Activated CD4-positive, alpha-beta memory T cell treated with anti-CD3 and anti-CD28 coated beads, Interleukin-2, amount 10 ng/mL, durations not matched to agents 7 days and 5 days (primary cell): Measurements from ENCODE around the gene PPFIBP2. TPM values are rescaled to one million over a fixed set of nuclear protein-coding genes. Genes with fewer than 3 reads are reported as not detected.
"Not testable (repeated sequence)": the region's sequence is repeated elsewhere in the genome, so short reads cannot be mapped to it uniquely, and the experiment has no call there.

Experiments used
- CTCF ChIA-PET: fragments of 350-600 bp; sonication (Branson Sonifier 250); formaldehyde crosslinking; loops from one replicate; lab custom pipeline; 2021; ENCODE audit warnings: antibody characterized with exemption, inconsistent platforms; lab: Charles Lee
- POLR2A ChIA-PET: fragments of 350-600 bp; sonication (Branson Sonifier 250); formaldehyde crosslinking; loops from one replicate; lab custom pipeline; 2021; ENCODE audit warnings: antibody characterized with exemption; lab: Charles Lee
- DNase-seq: peaks from one replicate; pipeline ENCODE4 v3.0.0-alpha.2; 2020
- H3K27ac Mint-ChIP-seq: one replicate; pipeline ENCODE4 v1.8.0; 2021; ENCODE audit warnings: mild to moderate bottlenecking, mixed read lengths
- H3K27me3 Mint-ChIP-seq: one replicate; pipeline ENCODE4 v1.8.0; 2021; ENCODE audit warnings: mixed read lengths
- H3K36me3 Mint-ChIP-seq: one replicate; pipeline ENCODE4 v1.8.0; 2021; ENCODE audit warnings: low read depth, mixed read lengths
- H3K4me1 Mint-ChIP-seq: one replicate; pipeline ENCODE4 v1.8.0; 2021; ENCODE audit warnings: mixed read lengths
- H3K4me3 Mint-ChIP-seq: one replicate; pipeline ENCODE4 v1.8.0; 2021; ENCODE audit warnings: mild to moderate bottlenecking, mixed read lengths
- H3K9me3 Mint-ChIP-seq: one replicate; pipeline ENCODE4 v1.8.0; 2021; ENCODE audit warnings: mixed read lengths
- total RNA-seq, 2 experiments: library from RNA; stranded (reverse); gene quantifications; one replicate each; pipeline ENCODE4 v1.2.3, GENCODE V29; 2021

Gene PPFIBP2
- total RNA-seq, 2 experiments from 2014 or later: 21.9 to 24.7 TPM

DNA sequence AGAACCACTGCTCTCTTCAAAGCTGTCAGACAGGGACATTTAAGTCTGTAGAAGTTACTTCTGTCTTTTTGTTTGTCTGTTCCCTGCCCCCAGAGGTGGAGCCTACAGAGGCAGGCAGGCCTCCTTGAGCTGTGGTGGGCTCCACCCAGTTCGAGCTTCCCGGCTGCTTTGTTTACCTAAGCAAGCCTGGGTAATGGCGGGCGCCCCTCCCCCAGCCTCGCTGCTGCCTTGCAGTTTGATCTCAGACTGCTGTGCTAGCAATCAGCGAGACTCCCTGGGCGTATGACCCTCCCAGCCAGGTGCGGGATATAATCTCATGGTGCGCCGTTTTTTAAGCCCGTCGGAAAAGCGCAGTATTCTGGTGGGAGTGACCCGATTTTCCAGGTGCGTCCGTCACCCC is 149.7 kb downstream of the PPFIBP2 start:
- H3K27me3 Mint-ChIP-seq, DNase-seq, POLR2A ChIA-PET, H3K27ac Mint-ChIP-seq, H3K4me3 Mint-ChIP-seq, H3K9me3 Mint-ChIP-seq, H3K36me3 Mint-ChIP-seq, CTCF ChIA-PET, H3K4me1 Mint-ChIP-seq: not testable (repeated sequence)

DNA sequence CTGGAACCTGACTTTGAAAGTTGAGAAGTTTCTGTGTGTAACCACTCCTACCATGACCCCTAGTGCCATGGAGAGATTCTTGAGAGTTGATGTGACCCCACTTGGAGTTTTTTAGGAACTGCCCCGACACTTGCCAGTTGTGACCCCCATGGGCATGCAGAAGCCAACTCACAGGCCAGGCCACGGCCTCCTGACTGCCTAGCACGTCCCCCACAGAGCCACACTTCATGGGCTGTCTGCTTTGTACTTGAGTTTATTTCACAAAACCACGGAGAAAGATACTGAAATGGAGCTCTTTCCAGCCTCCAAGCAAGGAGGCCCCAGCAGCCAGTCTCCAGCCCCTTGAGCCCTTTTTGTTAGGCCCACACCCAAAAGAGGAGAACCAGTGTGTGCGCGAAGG is 151.1 kb downstream of the PPFIBP2 start:
- Mint-ChIP-seq H3K4me3 (no peak overlapping the region), H3K9me3 (no peaks in the 10 kb centered on the region), H3K36me3 (no peaks in the 10 kb centered on the region), H3K27ac (no peak overlapping the region), H3K4me1 (no peaks in the 10 kb centered on the region), H3K27me3 (no peaks in the 10 kb centered on the region)
- no peak for DNase-seq
- ChIA-PET CTCF (interaction anchor here (0.7 to 5.2 kb wide), 22 partner anchors 11 to 567 kb away, joined by 3 to 36 read pairs (median 4); partner anchors contain the start of genes OLFML1 and PPFIBP2), POLR2A (interaction anchor here (1.3 kb wide), 2 partner anchors 93 to 151 kb away, joined by 3 read pairs; partner anchors contain the start of gene PPFIBP2)

DNA sequence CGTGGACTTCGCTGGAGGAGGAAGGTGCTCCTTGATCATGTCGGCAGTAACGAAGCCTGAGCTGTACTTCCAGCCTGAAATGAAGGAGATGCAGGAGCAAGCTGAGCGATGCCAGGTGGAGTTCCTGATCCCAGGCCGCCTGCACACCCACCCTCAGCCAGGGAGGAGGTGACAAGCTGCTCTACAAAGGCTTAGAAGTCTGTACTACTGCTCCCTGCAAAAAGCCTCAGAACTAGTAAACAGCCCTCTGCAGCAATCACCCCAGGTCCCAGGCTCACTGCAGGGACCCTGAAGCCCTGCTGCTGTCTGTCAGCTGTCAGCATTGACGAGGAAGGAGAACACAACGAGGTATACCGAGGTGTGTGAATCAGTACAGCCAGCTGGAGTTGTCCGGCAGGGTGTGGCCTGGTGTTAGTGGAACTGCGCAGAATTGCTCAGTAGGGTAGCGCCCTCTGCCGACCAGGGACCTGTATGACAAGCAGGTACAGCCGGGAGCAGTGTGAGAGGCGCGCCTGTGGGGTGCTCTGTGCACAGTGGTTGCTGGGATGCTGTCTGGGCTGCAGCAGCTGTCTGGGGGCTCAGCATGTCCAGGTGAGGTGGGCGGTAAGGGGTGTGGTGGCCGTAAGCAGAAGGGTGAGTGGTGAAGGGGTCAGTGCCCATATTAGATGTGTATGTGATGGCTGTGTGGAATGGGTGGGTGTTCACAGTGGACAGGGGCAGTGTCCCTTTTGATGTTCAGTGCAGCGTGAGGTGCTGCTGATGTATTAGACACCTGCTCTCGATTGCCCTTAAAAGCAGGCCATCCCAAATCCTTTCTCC is 151.9 kb downstream of the PPFIBP2 start:
- Mint-ChIP-seq H3K4me1 (peaks cover 3% of the 10 kb centered on the region), H3K9me3 (no peaks in the 10 kb centered on the region), H3K27me3 (no peaks in the 10 kb centered on the region), H3K36me3 (no peaks in the 10 kb centered on the region), H3K27ac (no peak overlapping the region), H3K4me3 (no peak overlapping the region)
- ChIA-PET POLR2A (interaction anchor here (1.3 kb wide), 2 partner anchors 94 to 152 kb away, joined by 3 read pairs; partner anchors contain the start of gene PPFIBP2), CTCF (interaction anchor here (0.5 to 5.2 kb wide), 31 partner anchors 8 to 1545 kb away, joined by 3 to 36 read pairs (median 4); partner anchors contain the start of genes OLFML1 and PPFIBP2)
- DNase-seq: peak; percentile 79

DNA sequence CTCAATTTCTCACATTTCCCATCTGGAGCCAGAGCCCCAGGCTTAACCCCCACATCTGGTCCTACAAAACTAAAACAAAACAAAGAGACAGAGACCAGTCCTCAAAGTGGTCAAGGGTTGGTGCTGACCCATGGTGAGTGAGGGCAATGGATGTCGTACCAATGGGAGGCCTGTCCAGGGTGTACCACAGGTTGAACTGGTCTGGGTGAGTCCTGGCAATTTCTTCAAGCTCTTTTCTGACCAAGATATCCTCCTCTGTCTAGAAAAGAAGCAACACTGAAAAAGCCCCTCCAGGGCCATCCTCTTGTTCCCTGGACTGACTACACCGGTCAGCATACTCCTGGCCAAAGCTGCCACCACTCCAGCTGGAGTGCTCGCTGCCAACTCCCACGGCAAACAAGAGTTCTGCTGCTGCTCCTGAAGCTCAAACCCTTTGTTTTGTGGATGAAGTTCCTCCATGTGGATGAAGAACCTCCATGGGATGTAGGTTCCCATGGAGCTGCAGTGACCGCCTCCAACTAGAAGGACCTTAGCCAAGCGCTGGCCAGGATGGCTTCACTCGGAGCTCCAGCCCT is 152.6 kb downstream of the PPFIBP2 start:
- Mint-ChIP-seq H3K4me1 (peaks cover 4% of the 10 kb centered on the region), H3K27me3 (no peaks in the 10 kb centered on the region), H3K4me3 (no peak overlapping the region), H3K27ac (no peak overlapping the region), H3K36me3 (no peaks in the 10 kb centered on the region), H3K9me3 (no peaks in the 10 kb centered on the region)
- CTCF ChIA-PET: interaction anchor here (0.6 to 5.2 kb wide), 17 partner anchors 9 to 313 kb away, joined by 3 to 36 read pairs (median 5); partner anchors contain the start of gene PPFIBP2
- DNase-seq: no peak
- POLR2A ChIA-PET: no interaction called here

GRCh38 chr11:7667460-7667859 is 153.7 kb downstream of the PPFIBP2 start:
- no peak overlapping the region for H3K4me3 Mint-ChIP-seq
- H3K36me3 Mint-ChIP-seq: no peaks in the 10 kb centered on the region
- ChIA-PET POLR2A (no interaction called here), CTCF (interaction anchor here (1.8 to 5.2 kb wide), 4 partner anchors 10 to 157 kb away, joined by 4 to 36 read pairs (median 8); partner anchors contain the start of gene PPFIBP2)
- H3K27me3 Mint-ChIP-seq: no peaks in the 10 kb centered on the region
- peaks cover 6% of the 10 kb centered on the region for H3K4me1 Mint-ChIP-seq
- H3K27ac Mint-ChIP-seq: no peak overlapping the region
- no peak for DNase-seq
- H3K9me3 Mint-ChIP-seq: no peaks in the 10 kb centered on the region

DNA sequence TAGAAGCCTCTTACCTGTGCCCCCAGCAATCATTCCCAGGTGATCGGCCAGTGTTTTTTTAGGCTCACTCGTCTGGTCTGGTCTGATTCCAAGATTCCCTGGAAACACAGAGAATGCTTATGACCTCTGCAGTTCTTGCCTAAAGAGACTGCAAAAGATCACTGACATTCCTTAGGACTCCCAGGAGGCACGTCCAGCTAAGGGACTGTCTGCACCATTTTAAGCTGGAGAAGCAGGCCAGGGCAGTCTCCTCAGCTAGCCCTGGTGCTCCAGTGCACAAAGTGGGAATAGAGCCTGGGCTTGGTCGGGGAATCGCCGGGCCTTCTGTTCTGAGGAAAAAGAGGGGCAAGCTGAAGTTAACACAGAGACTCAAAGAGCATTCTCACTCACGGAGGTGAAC is 154.7 kb downstream of the PPFIBP2 start:
- Mint-ChIP-seq H3K27ac (no peak overlapping the region), H3K4me3 (no peak overlapping the region), H3K9me3 (no peaks in the 10 kb centered on the region), H3K4me1 (peaks cover 9% of the 10 kb centered on the region), H3K27me3 (peaks cover 6% of the 10 kb centered on the region), H3K36me3 (no peaks in the 10 kb centered on the region)
- no peak for DNase-seq
- POLR2A ChIA-PET: no interaction called here
- CTCF ChIA-PET: interaction anchor here (1.6 to 5.2 kb wide), 4 partner anchors 11 to 156 kb away, joined by 5 to 36 read pairs (median 7); partner anchors contain the start of gene PPFIBP2

DNA sequence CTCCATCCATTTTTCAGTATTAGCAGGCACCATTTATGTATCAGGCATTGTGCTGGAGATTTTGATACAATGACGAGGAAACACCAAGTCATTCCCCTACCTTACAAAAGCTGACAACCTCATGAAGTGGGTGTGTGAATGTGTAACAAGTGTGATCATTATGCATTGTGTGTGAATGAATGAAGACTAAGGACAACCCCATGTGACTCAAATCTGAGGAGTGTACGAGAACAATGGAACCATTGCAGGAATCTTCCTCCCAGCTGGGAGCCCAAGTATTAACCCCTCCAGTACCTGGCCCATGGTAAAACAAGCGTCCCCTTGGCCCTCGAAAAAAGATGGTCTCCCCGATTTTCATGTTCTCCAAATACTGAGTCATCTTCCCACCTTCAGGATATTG is 155.1 kb downstream of the PPFIBP2 start:
- H3K27me3 Mint-ChIP-seq: peaks cover 7% of the 10 kb centered on the region
- no peak for DNase-seq
- POLR2A ChIA-PET: no interaction called here
- CTCF ChIA-PET: interaction anchor here (1.6 to 5.2 kb wide), 3 partner anchors 12 to 156 kb away, joined by 5 to 36 read pairs (median 6); partner anchors contain the start of gene PPFIBP2
- H3K27ac Mint-ChIP-seq: no peak overlapping the region
- H3K36me3 Mint-ChIP-seq: no peaks in the 10 kb centered on the region
- no peak overlapping the region for H3K4me3 Mint-ChIP-seq
- H3K4me1 Mint-ChIP-seq: peaks cover 9% of the 10 kb centered on the region
- H3K9me3 Mint-ChIP-seq: no peaks in the 10 kb centered on the region

- CTCF ChIA-PET: interaction anchor here (2.3 kb wide), 1 partner anchor 14 kb away, joined by 6 read pairs; no protein-coding TSS in a partner anchor
- no peak overlapping the region for H3K27ac Mint-ChIP-seq
- peaks cover 13% of the 10 kb centered on the region for H3K4me1 Mint-ChIP-seq
- no peak for DNase-seq
- H3K4me3 Mint-ChIP-seq: no peak overlapping the region
- H3K36me3 Mint-ChIP-seq: no peaks in the 10 kb centered on the region
- POLR2A ChIA-PET: no interaction called here
- no peaks in the 10 kb centered on the region for H3K9me3 Mint-ChIP-seq
- H3K27me3 Mint-ChIP-seq: peaks cover 25% of the 10 kb centered on the region
Measured at GRCh38 chr11:7670641-7671040, 156.8 kb downstream of the PPFIBP2 start.

GRCh38 chr11:7671347-7672215 is 157.8 kb downstream of the PPFIBP2 start:
- Mint-ChIP-seq H3K27ac (no peak overlapping the region), H3K9me3 (no peaks in the 10 kb centered on the region), H3K27me3 (peaks cover 32% of the 10 kb centered on the region), H3K4me1 (peaks cover 13% of the 10 kb centered on the region), H3K4me3 (no peak overlapping the region), H3K36me3 (no peaks in the 10 kb centered on the region)
- POLR2A ChIA-PET: no interaction called here
- DNase-seq: no peak
- CTCF ChIA-PET: no interaction called here

DNA sequence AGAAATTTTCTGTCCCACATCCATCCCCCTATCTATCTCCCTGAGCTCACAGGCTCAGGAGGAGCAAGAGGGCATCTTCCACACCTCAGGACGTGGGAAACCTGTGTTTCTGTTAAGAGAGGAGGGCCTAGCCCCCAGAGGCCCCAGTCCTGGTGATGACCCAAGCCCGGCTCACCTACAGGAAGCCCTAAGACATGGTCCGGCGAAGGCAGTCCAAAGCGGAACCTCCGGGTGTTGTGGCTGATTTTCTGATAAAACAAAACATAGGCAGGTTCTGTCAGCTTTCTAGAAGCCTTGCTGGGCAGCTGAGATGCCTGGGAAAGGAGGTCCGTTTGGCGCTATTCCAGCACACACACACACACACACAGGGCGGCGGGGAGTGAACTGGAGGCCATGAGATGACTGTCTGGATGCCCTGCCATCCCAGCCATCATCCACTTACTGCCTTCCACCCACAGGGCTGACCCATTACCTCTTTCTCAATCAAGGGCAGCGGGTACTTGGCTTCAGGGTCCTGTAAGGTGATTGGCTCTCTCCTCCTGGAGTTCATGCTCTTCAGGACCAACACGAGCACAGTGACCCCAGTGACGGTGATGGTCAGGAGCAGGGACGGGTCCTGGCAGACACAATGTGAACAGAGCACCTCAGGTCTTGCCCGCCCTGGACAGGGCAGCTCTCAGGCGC is 158.6 kb downstream of the PPFIBP2 start:
- no peak for DNase-seq
- no peaks in the 10 kb centered on the region for H3K9me3 Mint-ChIP-seq
- H3K27ac Mint-ChIP-seq: no peak overlapping the region
- peaks cover 13% of the 10 kb centered on the region for H3K4me1 Mint-ChIP-seq
- CTCF ChIA-PET: no interaction called here
- no peaks in the 10 kb centered on the region for H3K36me3 Mint-ChIP-seq
- POLR2A ChIA-PET: no interaction called here
- peaks cover 36% of the 10 kb centered on the region for H3K27me3 Mint-ChIP-seq
- no peak overlapping the region for H3K4me3 Mint-ChIP-seq

DNA sequence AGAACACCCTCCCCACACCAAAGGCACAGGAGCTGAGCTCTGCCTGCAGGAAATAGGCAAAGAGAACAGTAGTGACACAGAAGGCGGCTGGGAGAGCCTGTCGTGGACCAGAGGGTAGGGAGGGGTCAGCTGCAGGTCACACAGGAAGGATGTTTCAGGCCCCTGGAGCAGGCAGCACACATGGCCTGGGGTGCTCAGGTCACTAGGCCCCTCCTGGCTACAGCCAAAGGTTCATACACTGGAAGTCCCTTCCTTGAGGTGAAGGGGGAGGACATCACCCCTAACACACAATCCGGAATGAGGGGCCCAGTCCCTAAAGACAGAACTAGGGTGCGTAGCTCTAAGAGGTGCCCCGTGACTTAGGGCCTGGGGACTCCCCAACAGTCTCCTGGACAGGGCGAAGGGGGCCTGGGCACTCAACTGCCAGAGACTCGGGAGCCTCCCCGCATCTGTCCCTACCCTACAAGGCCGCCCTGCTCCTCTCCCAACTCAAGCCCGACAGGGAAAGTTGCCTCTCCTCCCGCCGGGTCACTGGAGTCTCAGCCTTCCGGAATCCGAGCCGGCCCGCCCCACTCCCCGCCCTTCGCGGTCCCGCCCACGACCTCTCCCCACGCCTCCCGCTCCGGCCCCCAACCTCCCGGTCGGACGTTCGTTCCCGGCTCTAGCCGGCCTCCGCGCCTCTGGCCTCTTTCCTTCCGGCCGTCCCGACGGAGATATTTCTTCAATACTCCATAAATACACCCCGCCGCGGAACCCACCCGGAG is 159.3 kb downstream of the PPFIBP2 start, which contains the start of gene CYB5R2:
TSS of gene CYB5R2 (minus strand) at position 541 of the 764 bp plus-strand sequence. CDS start 675 bp downstream, outside the sequence.
- CTCF ChIA-PET: no interaction called here
- H3K27ac Mint-ChIP-seq: no peak within 1 kb of the TSS
- H3K9me3 Mint-ChIP-seq: no peaks in the 10 kb centered on the region
- no peak for DNase-seq
- POLR2A ChIA-PET: no interaction called here
- H3K27me3 Mint-ChIP-seq: peaks cover 42% of the 10 kb centered on the region
- no peaks in the 10 kb centered on the region for H3K36me3 Mint-ChIP-seq
- peak within 1 kb of the TSS; percentile 43 for H3K4me3 Mint-ChIP-seq
- peaks cover 13% of the 10 kb centered on the region for H3K4me1 Mint-ChIP-seq
